Breast epithelium (tissue), 4 donors: ENCODE measurements around the gene COL25A1. TPM values are rescaled to one million over a fixed set of nuclear protein-coding genes. Genes with fewer than 3 reads are reported as not detected.

ENCODE experiments used
- DNase-seq, 2 donors: peaks; one replicate each; pipeline ENCODE4 v3.0.0-alpha.2; 2019; ENCODE audit warnings: low spot score in 2 of 2
- H3K27ac ChIP-seq, 2 donors: fragments of 200-600 bp; sonication (generic) in 1 of 2; one replicate each; pipeline ENCODE4 v1.5.1; 2016 to 2019; ENCODE audit warnings: mild to moderate bottlenecking in 1 of 2
- H3K27me3 ChIP-seq, 2 donors: fragments of 200-600 bp; sonication (generic) in 1 of 2; one replicate each; pipeline versions ENCODE4 v1.5.1 to v1.6.0; 2017 to 2019; ENCODE audit warnings: control low read depth in 1 of 2, mild to moderate bottlenecking in 1 of 2
- H3K36me3 ChIP-seq: fragments of 200-600 bp; one replicate; pipeline ENCODE4 v1.5.1; 2019
- H3K4me1 ChIP-seq, 2 donors: fragments of 200-600 bp; sonication (generic); one replicate each; pipeline ENCODE4 v1.5.1; 2016 to 2019; ENCODE audit warnings: control low read depth in 1 of 2
- H3K4me3 ChIP-seq, 3 donors: fragments of 200-600 bp; sonication (generic); 1 replicate in 2 of 3; 2 replicates in 1 of 3; pipeline ENCODE4 v1.5.1; 2016 to 2019; ENCODE audit warnings: mild to moderate bottlenecking in 3 of 3, moderate library complexity in 2 of 3
- H3K9me3 ChIP-seq, 2 donors: fragments of 200-600 bp; sonication (generic) in 1 of 2; one replicate each; pipeline ENCODE4 v1.5.1; 2016 to 2019; ENCODE audit warnings: control low read depth in 1 of 2
- POLR2A ChIP-seq: fragments of 450-650 bp; IDR thresholded peaks from one replicate; pipeline ENCODE4 v1.6.1; 2016; ENCODE audit warnings: antibody characterized with exemption, mild to moderate bottlenecking, moderate library complexity
- POLR2AphosphoS5 ChIP-seq, 3 donors: sonication (generic); formaldehyde crosslinking; IDR thresholded peaks; one replicate each; pipeline ENCODE4 v1.6.1; 2017; ENCODE audit warnings: antibody characterized with exemption in 3 of 3
- intact Hi-C: fragments of 100-400 bp; cut with DNase I; formaldehyde crosslinking; loops from one replicate; pipeline ENCODE4 v1.15.1; 2023; ENCODE audit warnings: low total_unique reads
- total RNA-seq, 3 donors: library from RNA; depleted of rRNA; stranded (reverse); fragments of >200 nt; gene quantifications; one replicate each; pipeline ENCODE4 v1.1.0, GENCODE V29; 2016
- TF ChIP-seq, protein P1 (sequence below), 3 donors: fragments of 450-650 bp; IDR thresholded peaks; one replicate each; pipeline ENCODE4 v1.5.1; 2016 to 2017; ENCODE audit warnings: antibody characterized with exemption in 3 of 3, mild to moderate bottlenecking in 3 of 3, moderate library complexity in 3 of 3

The COL25A1 gene
- total RNA-seq, 3 donors from 2014 or later, result 2.6 to 11.0 (median 2.8) TPM

DNA sequence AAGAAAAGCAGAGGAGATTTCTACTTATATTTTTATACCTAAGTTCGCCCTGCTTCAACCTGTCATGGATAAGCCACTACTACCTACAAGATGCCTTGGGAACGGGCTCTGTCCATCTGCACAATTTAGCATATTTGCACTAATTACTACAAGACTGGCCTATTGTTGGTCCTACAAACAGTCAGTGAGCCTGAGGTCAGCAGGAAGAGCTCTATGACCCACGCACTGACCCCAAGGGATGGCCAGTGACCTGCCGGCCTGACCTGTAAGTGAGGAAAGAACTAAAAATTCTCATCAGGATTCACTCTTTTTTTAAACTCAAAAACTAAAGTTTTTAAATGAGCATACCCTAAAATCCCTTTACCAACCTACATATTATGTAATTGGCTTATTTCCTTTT, 142.0 kb downstream of the COL25A1 start:
- H3K4me3 ChIP-seq, result no peak overlapping the region
- no peak overlapping the region for H3K27ac ChIP-seq
- H3K36me3 ChIP-seq, result no peaks in the 10 kb centered on the region
- no peaks in the 10 kb centered on the region for H3K9me3 ChIP-seq
- TF ChIP-seq, protein P1, sequence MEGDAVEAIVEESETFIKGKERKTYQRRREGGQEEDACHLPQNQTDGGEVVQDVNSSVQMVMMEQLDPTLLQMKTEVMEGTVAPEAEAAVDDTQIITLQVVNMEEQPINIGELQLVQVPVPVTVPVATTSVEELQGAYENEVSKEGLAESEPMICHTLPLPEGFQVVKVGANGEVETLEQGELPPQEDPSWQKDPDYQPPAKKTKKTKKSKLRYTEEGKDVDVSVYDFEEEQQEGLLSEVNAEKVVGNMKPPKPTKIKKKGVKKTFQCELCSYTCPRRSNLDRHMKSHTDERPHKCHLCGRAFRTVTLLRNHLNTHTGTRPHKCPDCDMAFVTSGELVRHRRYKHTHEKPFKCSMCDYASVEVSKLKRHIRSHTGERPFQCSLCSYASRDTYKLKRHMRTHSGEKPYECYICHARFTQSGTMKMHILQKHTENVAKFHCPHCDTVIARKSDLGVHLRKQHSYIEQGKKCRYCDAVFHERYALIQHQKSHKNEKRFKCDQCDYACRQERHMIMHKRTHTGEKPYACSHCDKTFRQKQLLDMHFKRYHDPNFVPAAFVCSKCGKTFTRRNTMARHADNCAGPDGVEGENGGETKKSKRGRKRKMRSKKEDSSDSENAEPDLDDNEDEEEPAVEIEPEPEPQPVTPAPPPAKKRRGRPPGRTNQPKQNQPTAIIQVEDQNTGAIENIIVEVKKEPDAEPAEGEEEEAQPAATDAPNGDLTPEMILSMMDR (IDR thresholded peaks at IDR 0.05), result no peak
- TF ChIP-seq POLR2AphosphoS5 (IDR thresholded peaks at IDR 0.05) (no peak), POLR2A (no peak)
- H3K4me1 ChIP-seq, result no peaks in the 10 kb centered on the region
- intact Hi-C loops, result no loop called here
- no peak for DNase-seq
- H3K27me3 ChIP-seq, result no peaks in the 10 kb centered on the region

DNA sequence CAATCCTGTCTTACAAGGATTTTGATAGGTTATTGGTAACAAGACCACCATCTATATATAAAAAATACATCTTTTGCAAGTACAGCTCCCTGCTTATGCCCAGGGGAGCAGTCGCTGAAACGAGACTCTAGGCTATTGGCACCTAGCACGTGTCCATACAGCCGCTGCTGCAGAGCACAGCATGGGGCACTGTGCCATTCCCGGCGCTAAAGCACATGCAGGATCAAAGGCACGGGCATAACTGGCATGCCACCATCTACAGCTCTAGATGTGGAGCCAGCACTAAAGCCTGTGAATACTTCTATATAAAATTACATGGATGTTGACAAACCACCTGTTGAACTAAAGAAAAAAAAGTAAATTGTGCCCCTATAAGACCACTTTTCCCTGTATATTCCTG, 144.8 kb downstream of the COL25A1 start:
- H3K36me3 ChIP-seq, result no peaks in the 10 kb centered on the region
- no peaks in the 10 kb centered on the region for H3K9me3 ChIP-seq
- TF ChIP-seq, protein P1 (IDR thresholded peaks at IDR 0.05), result no peak
- no peak for TF ChIP-seq POLR2A
- no peak for TF ChIP-seq POLR2AphosphoS5 (IDR thresholded peaks at IDR 0.05)
- no peaks in the 10 kb centered on the region for H3K27me3 ChIP-seq
- H3K4me3 ChIP-seq, result no peak overlapping the region
- no peak for DNase-seq
- H3K4me1 ChIP-seq, result no peaks in the 10 kb centered on the region
- intact Hi-C loops, result no loop called here
- H3K27ac ChIP-seq, result no peak overlapping the region

DNA sequence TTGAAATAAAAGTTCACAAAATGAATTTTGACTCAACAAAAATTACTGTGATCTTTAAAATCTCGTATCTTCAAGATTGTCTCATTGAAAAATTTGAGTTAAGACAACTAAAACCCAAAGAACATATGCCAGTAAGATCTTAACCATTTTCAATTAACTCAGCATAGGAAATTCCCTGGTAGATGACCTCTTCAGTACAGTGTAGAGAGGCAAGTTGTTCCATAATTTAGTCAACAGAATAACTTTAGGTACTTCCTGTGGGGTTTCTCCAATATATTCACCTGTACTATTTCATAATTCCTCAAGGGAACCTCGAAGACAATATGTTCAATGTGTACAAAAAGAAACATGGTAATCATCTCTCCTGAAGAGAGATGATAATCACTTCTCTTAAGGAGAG, 145.3 kb downstream of the COL25A1 start:
- TF ChIP-seq, protein P1 (IDR thresholded peaks at IDR 0.05), result no peak
- no peak for TF ChIP-seq POLR2AphosphoS5 (IDR thresholded peaks at IDR 0.05)
- no peak for TF ChIP-seq POLR2A
- no peaks in the 10 kb centered on the region for H3K27me3 ChIP-seq
- H3K27ac ChIP-seq, result no peak overlapping the region
- H3K4me1 ChIP-seq, result no peaks in the 10 kb centered on the region
- intact Hi-C loops, result no loop called here
- no peak for DNase-seq
- H3K9me3 ChIP-seq, result no peaks in the 10 kb centered on the region
- H3K4me3 ChIP-seq, result no peak overlapping the region
- no peaks in the 10 kb centered on the region for H3K36me3 ChIP-seq

DNA sequence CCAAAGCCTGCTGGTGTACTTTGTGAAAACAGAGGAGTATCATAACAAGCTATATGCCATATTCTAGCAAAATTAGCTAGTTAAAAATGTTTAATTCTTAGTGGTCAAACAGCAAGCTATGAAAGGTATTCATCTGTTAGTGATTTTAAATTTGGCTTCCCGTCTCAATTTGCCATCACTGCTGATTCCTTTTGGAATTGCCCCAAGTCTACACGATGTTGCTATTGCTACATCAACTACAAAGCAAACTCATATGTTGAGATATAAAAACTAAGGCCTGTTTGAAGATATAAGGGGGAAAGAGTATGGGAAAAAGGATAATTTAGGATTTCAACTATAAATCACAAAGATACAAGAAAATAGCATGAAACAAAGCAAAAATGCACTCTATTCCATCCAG, 146.1 kb downstream of the COL25A1 start:
- no peak for TF ChIP-seq POLR2AphosphoS5 (IDR thresholded peaks at IDR 0.05)
- TF ChIP-seq, protein P1 (IDR thresholded peaks at IDR 0.05), result no peak
- no peak for TF ChIP-seq POLR2A
- Histone ChIP-seq H3K4me3 (no peak overlapping the region), H3K27ac (no peak overlapping the region), H3K36me3 (no peaks in the 10 kb centered on the region), H3K9me3 (no peaks in the 10 kb centered on the region), H3K4me1 (no peaks in the 10 kb centered on the region), H3K27me3 (no peaks in the 10 kb centered on the region)
- DNase-seq, result no peak
- intact Hi-C loops, result no loop called here

DNA sequence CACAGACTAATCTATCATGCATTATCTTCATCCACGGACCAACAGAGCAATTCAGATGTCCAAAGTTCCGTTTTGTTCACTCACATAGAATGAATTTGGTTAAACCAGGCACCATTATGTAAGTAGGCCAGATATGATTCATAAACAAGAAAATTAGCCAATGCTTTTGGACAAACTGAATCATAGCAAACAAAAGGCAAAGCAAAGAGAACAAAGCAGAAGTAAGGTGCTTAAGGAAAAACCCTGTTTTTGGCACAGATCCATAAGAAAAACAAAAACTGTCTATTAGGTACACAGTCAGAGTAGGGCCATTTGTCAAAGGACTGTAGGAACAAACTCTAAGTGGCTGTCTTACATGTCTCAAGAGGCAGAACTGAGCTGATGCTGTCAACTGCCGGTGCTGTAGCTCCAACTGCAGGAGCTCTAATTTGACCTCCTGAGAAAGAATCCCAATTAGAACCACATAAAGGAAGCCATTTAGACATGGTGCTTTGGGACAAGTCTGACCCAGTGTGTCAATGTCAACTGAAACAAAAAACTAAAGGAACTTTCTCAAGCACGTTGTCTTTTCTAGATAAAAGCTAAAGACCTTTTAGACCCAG, 146.7 kb downstream of the COL25A1 start:
- intact Hi-C loops, result no loop called here
- no peak overlapping the region for H3K4me3 ChIP-seq
- no peaks in the 10 kb centered on the region for H3K4me1 ChIP-seq
- H3K27me3 ChIP-seq, result no peaks in the 10 kb centered on the region
- no peak overlapping the region for H3K27ac ChIP-seq
- no peak for DNase-seq
- H3K36me3 ChIP-seq, result no peaks in the 10 kb centered on the region
- TF ChIP-seq POLR2A (no peak), POLR2AphosphoS5 (IDR thresholded peaks at IDR 0.05) (no peak)
- TF ChIP-seq, protein P1 (IDR thresholded peaks at IDR 0.05), result no peak
- no peaks in the 10 kb centered on the region for H3K9me3 ChIP-seq
